G401 (cell line): Measurements from ENCODE around the gene AMDHD2. TPM values are rescaled to one million over a fixed set of nuclear protein-coding genes. Genes with fewer than 3 reads are reported as not detected.

Experiments
- DNase-seq: peaks from one replicate; pipeline ENCODE4 v3.0.0-alpha.2; 2015; ENCODE audit warnings: low spot score
- in situ Hi-C: cut with HindIII; loops from 2 replicates; pipeline ENCODE4 v1.10.0; 2016; ENCODE audit warnings: low sequenced_read_pairs, mixed read lengths
- total RNA-seq: library from RNA; depleted of rRNA; stranded (reverse); fragments of >200 nt; shearing (Covaris generic); gene quantifications from 2 replicates; pipeline ENCODE4 v1.2.3, GENCODE V29; 2014

AMDHD2 gene
- total RNA-seq, 1 experiment from 2014 or later = 75.0 TPM

- in situ Hi-C loops = no loop called here
- DNase-seq = no peak
Observed at GRCh38 chr16:2481676-2482075, 38.5 kb upstream of the AMDHD2 start.

GRCh38 chr16:2482249-2482648, 37.9 kb upstream of the AMDHD2 start:
- in situ Hi-C loops = no loop called here
- DNase-seq = no peak

- DNase-seq = peak; percentile 89
- in situ Hi-C loops = no loop called here
Observed at GRCh38 chr16:2482708-2483534, 37.2 kb upstream of the AMDHD2 start.

- no peak for DNase-seq
- in situ Hi-C loops = no loop called here
Observed at GRCh38 chr16:2483939-2484897, 36.0 kb upstream of the AMDHD2 start.

- in situ Hi-C loops = no loop called here
- DNase-seq = no peak
Observed at GRCh38 chr16:2484898-2485508, 35.2 kb upstream of the AMDHD2 start.

GRCh38 chr16:2485811-2486507, 34.2 kb upstream of the AMDHD2 start:
- in situ Hi-C loops = no loop called here
- peak; percentile 55 for DNase-seq

GRCh38 chr16:2486645-2487516, 33.3 kb upstream of the AMDHD2 start:
- DNase-seq = peak; percentile 80
- in situ Hi-C loops = no loop called here

- DNase-seq = no peak
- in situ Hi-C loops = no loop called here
Observed at GRCh38 chr16:2487517-2487842, 32.7 kb upstream of the AMDHD2 start.

- DNase-seq = no peak
- in situ Hi-C loops = no loop called here
Observed at GRCh38 chr16:2487903-2488531, 32.2 kb upstream of the AMDHD2 start.

GRCh38 chr16:2489581-2489980, 30.6 kb upstream of the AMDHD2 start:
- DNase-seq = no peak
- in situ Hi-C loops = no loop called here

- peak; percentile 73 for DNase-seq
- in situ Hi-C loops = no loop called here
Observed at GRCh38 chr16:2490190-2491105, 29.7 kb upstream of the AMDHD2 start.

- in situ Hi-C loops = no loop called here
- no peak for DNase-seq
Observed at GRCh38 chr16:2492292-2492691, 27.9 kb upstream of the AMDHD2 start.

- no peak for DNase-seq
- in situ Hi-C loops = no loop called here
Observed at GRCh38 chr16:2493605-2494004, 26.6 kb upstream of the AMDHD2 start.

- in situ Hi-C loops = no loop called here
- no peak for DNase-seq
Observed at GRCh38 chr16:2494616-2495015, 25.6 kb upstream of the AMDHD2 start.

GRCh38 chr16:2495041-2495440, 25.1 kb upstream of the AMDHD2 start:
- in situ Hi-C loops = no loop called here
- DNase-seq = no peak

- no peak for DNase-seq
- in situ Hi-C loops = no loop called here
Observed at GRCh38 chr16:2496223-2497115, 23.7 kb upstream of the AMDHD2 start.
